Inflammatory macrophage treated with lipopolysaccharide for 1 hour (primary cell): ENCODE results near the gene XIRP1.

Source experiments
- DNase-seq, 2 donors: peaks; one replicate each; pipeline ENCODE4 v3.0.0-alpha.2; 2020 to 2022

XIRP1 gene

GRCh38 chr3:39166134-39166710, 26.2 kb downstream of the XIRP1 start:
- DNase-seq: peak in 1 of 2 donors; percentile 64

GRCh38 chr3:39165518-39165917, 26.9 kb downstream of the XIRP1 start:
- DNase-seq: no peak

GRCh38 chr3:39164414-39164813, 28.0 kb downstream of the XIRP1 start:
- DNase-seq: no peak

- DNase-seq: no peak
Observed at GRCh38 chr3:39158148-39158715, 34.2 kb downstream of the XIRP1 start.

- no peak for DNase-seq
Observed at GRCh38 chr3:39157359-39157758, 35.0 kb downstream of the XIRP1 start.

GRCh38 chr3:39156421-39156820, 36.0 kb downstream of the XIRP1 start:
- DNase-seq: no peak

- DNase-seq: no peak
Observed at GRCh38 chr3:39154280-39155021, 37.9 kb downstream of the XIRP1 start.

- no peak for DNase-seq
Observed at GRCh38 chr3:39153977-39154279, 38.5 kb downstream of the XIRP1 start.

- peak; percentile 53 to 68 for DNase-seq
Observed at GRCh38 chr3:39150803-39151631, 41.4 kb downstream of the XIRP1 start.

GRCh38 chr3:39150148-39150802, 42.1 kb downstream of the XIRP1 start:
- DNase-seq: peak in 1 of 2 donors; percentile 67

GRCh38 chr3:39149498-39150147, 42.8 kb downstream of the XIRP1 start:
- DNase-seq: peak in 1 of 2 donors; percentile 42

GRCh38 chr3:39149059-39149455, 43.3 kb downstream of the XIRP1 start:
- DNase-seq: peak; percentile 80 to 89

- DNase-seq: peak; percentile 56 to 71
Observed at GRCh38 chr3:39148435-39149058, 43.8 kb downstream of the XIRP1 start.

- peak; percentile 36 to 40 for DNase-seq
Observed at GRCh38 chr3:39147711-39148434, 44.5 kb downstream of the XIRP1 start.

- peak; percentile 81 to 91 for DNase-seq
Observed at GRCh38 chr3:39146611-39147591, 45.5 kb downstream of the XIRP1 start.

GRCh38 chr3:39146083-39146501, 46.3 kb downstream of the XIRP1 start:
- peak; percentile 88 to 93 for DNase-seq

- no peak for DNase-seq
Observed at GRCh38 chr3:39144748-39145380, 47.5 kb downstream of the XIRP1 start.

GRCh38 chr3:39144095-39144747, 48.2 kb downstream of the XIRP1 start:
- no peak for DNase-seq
